ENCODE results near the gene FLOT2. TPM values are rescaled to one million over a fixed set of nuclear protein-coding genes. Genes with fewer than 3 reads are reported as not detected.

Gene FLOT2
- total and polyA plus RNA-seq, 2 donors (not counting 1 experiment from before 2014, with no cell fraction given), result 48.9 to 81.1 TPM

DNA sequence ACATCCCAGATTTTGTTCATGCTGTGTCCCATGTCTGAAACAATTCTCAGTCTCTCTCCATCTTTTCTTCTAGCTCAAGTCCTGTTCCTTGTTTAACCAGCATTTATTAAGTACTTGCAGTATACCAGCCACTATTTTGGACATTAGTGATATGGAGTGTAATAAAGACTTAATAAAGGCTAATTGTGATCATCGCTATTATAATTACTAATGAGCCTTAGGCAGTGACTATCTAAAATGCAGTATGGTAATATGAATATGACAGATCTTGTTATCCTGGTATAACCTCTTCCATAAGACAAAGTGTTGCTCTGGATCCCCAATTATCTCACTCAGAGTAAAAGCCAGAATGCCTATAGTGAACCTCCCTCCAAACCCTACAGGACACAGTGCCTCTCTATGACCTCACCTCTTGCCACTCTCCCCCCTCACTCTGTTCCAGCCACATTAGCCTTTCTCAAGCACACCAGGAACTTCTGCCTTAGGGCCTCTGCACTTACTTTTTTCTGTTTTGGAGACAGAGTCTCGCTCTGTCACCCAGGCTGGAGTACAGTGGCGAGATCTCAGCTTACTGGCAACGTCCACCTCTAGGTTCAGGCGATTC is 1.8 kb upstream of the FLOT2 start:
- H3K27me3 ChIP-seq (ENCODE audit: control insufficient read depth, insufficient read depth, low read length), result no peaks in the 10 kb centered on the region
- H3K36me3 ChIP-seq (ENCODE audit: control insufficient read depth, insufficient read depth, low read length), result peaks cover 3% of the 10 kb centered on the region
- DNase-seq (ENCODE audit: low read depth in 2 of 2), result no peak
- peaks cover 7% of the 10 kb centered on the region for H3K79me2 ChIP-seq (ENCODE audit: control insufficient read depth, insufficient read depth, low read length)
- no peak overlapping the region for H3K27ac ChIP-seq (ENCODE audit: insufficient read depth, low read length)
- TF ChIP-seq, protein P1, sequence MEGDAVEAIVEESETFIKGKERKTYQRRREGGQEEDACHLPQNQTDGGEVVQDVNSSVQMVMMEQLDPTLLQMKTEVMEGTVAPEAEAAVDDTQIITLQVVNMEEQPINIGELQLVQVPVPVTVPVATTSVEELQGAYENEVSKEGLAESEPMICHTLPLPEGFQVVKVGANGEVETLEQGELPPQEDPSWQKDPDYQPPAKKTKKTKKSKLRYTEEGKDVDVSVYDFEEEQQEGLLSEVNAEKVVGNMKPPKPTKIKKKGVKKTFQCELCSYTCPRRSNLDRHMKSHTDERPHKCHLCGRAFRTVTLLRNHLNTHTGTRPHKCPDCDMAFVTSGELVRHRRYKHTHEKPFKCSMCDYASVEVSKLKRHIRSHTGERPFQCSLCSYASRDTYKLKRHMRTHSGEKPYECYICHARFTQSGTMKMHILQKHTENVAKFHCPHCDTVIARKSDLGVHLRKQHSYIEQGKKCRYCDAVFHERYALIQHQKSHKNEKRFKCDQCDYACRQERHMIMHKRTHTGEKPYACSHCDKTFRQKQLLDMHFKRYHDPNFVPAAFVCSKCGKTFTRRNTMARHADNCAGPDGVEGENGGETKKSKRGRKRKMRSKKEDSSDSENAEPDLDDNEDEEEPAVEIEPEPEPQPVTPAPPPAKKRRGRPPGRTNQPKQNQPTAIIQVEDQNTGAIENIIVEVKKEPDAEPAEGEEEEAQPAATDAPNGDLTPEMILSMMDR (conservative IDR thresholded peaks at IDR 0.05 in 1 of 2, IDR thresholded peaks at IDR 0.05 in 1 of 2; ENCODE audit: low read depth in 1 of 2, low read length in 2 of 2), result no peak
- no peak for TF ChIP-seq EZH2 (IDR thresholded peaks at IDR 0.05; ENCODE audit: low read length, missing control alignments)
- peaks cover 16% of the 10 kb centered on the region for H3K4me1 ChIP-seq (ENCODE audit: control insufficient read depth, extremely low read depth, insufficient read depth, low read length)
- no peak overlapping the region for H3K4me2 ChIP-seq (ENCODE audit: extremely low read depth, insufficient read depth, low read length)
- H3K9ac ChIP-seq (ENCODE audit: insufficient read depth, low read length), result no peak overlapping the region
- no peaks in the 10 kb centered on the region for H4K20me1 ChIP-seq (ENCODE audit: control insufficient read depth, extremely low read depth, insufficient read depth, low read length)
- no peak overlapping the region for H3K4me3 ChIP-seq (replicated peaks in 1 of 4; ENCODE audit: control extremely low read depth in 1 of 4, insufficient read depth in 1 of 4, low read depth in 3 of 4, low read length in 4 of 4)
- no peak overlapping the region for H2AFZ ChIP-seq (ENCODE audit: low read length)
- no peaks in the 10 kb centered on the region for H3K9me3 ChIP-seq (ENCODE audit: control insufficient read depth, insufficient read depth, low read depth, low read length)

DNA sequence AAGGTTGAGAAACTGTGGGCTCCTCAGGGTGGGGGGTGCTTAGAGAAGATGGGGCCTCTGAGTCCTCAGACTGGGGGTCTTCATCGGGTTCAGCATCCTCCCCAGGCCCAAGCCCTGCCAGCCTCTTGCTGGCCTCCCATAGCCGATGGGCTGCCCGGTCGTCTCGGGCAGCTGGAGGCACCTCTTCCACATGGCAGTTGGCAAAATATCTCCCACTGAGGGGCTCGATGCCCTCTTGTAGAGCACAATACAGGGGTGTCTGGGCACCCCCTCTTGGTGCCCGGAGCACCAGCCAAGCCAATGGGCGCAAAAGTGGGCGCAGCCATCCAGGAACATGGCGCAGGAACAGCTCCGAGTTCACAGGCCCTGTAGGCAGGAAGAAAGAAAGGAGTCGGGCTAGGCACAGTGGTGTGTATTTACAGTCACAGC is 1.0 kb upstream of the FLOT2 start:
- Histone ChIP-seq H3K27me3 (ENCODE audit: control insufficient read depth, insufficient read depth, low read length) (no peaks in the 10 kb centered on the region), H2AFZ (ENCODE audit: low read length) (no peak overlapping the region), H3K4me3 (replicated peaks in 1 of 4; ENCODE audit: control extremely low read depth in 1 of 4, insufficient read depth in 1 of 4, low read depth in 3 of 4, low read length in 4 of 4) (no peak overlapping the region), H3K9me3 (ENCODE audit: control insufficient read depth, insufficient read depth, low read depth, low read length) (no peaks in the 10 kb centered on the region), H3K27ac (ENCODE audit: insufficient read depth, low read length) (no peak overlapping the region), H3K79me2 (ENCODE audit: control insufficient read depth, insufficient read depth, low read length) (peaks cover 9% of the 10 kb centered on the region), H4K20me1 (ENCODE audit: control insufficient read depth, extremely low read depth, insufficient read depth, low read length) (no peaks in the 10 kb centered on the region), H3K9ac (ENCODE audit: insufficient read depth, low read length) (no peak overlapping the region), H3K4me1 (ENCODE audit: control insufficient read depth, extremely low read depth, insufficient read depth, low read length) (peaks cover 16% of the 10 kb centered on the region), H3K4me2 (ENCODE audit: extremely low read depth, insufficient read depth, low read length) (no peak overlapping the region), H3K36me3 (ENCODE audit: control insufficient read depth, insufficient read depth, low read length) (peaks cover 3% of the 10 kb centered on the region)
- DNase-seq (ENCODE audit: low read depth in 2 of 2), result no peak
- TF ChIP-seq, protein P1 (conservative IDR thresholded peaks at IDR 0.05 in 1 of 2, IDR thresholded peaks at IDR 0.05 in 1 of 2; ENCODE audit: low read depth in 1 of 2, low read length in 2 of 2), result no peak
- TF ChIP-seq EZH2 (IDR thresholded peaks at IDR 0.05; ENCODE audit: low read length, missing control alignments), result no peak

DNA sequence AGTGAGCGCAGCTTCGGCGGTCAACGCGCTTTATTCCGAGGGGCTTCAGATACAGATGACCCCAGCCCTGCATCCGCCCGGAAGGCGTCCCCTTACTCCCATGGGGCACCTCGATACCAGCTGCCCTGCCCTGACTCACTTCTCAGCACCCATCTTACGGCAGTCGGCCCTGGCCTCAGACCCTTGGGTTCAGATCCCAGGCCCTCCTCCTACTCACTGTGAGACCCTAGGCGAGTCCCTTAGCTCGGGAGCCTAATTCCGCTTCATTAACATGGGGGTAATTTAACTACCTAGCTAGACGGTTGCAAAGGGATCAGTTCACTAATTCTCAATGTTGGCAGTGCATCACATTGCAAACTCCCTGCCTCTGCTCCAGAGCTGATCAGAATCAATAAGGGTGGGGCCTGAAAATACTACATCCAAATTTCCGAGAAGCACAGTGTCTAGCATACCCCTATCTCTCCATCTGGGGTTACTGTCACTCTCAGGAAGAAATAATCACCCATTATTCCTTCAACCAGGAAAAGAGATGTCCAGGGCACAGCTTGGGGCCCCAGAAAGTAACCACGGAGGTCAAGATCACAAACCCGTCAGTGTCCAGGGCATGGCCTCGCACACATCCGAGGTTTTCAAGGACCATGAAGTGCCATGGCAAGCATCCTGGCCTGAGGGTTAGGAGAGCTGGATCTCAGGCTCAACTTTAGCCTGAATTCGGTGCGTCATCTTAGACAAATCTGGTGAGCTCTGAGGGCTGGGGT is 415 bp upstream of the FLOT2 start:
- H3K9me3 ChIP-seq (ENCODE audit: control insufficient read depth, insufficient read depth, low read depth, low read length), result no peaks in the 10 kb centered on the region
- H3K27ac ChIP-seq (ENCODE audit: insufficient read depth, low read length), result peak overlapping the region; percentile 48
- peaks cover 3% of the 10 kb centered on the region for H3K36me3 ChIP-seq (ENCODE audit: control insufficient read depth, insufficient read depth, low read length)
- no peak for DNase-seq (ENCODE audit: low read depth in 2 of 2)
- peak overlapping the region; percentile 59 to 97 (median 78) for H3K4me3 ChIP-seq (replicated peaks in 1 of 4; ENCODE audit: control extremely low read depth in 1 of 4, insufficient read depth in 1 of 4, low read depth in 3 of 4, low read length in 4 of 4)
- peaks cover 12% of the 10 kb centered on the region for H3K4me1 ChIP-seq (ENCODE audit: control insufficient read depth, extremely low read depth, insufficient read depth, low read length)
- H3K27me3 ChIP-seq (ENCODE audit: control insufficient read depth, insufficient read depth, low read length), result no peaks in the 10 kb centered on the region
- peaks cover 9% of the 10 kb centered on the region for H3K79me2 ChIP-seq (ENCODE audit: control insufficient read depth, insufficient read depth, low read length)
- no peak for TF ChIP-seq EZH2 (IDR thresholded peaks at IDR 0.05; ENCODE audit: low read length, missing control alignments)
- TF ChIP-seq, protein P1 (conservative IDR thresholded peaks at IDR 0.05 in 1 of 2, IDR thresholded peaks at IDR 0.05 in 1 of 2; ENCODE audit: low read depth in 1 of 2, low read length in 2 of 2), result no peak
- H2AFZ ChIP-seq (ENCODE audit: low read length), result peak overlapping the region; percentile 88
- H3K4me2 ChIP-seq (ENCODE audit: extremely low read depth, insufficient read depth, low read length), result peak overlapping the region; percentile 90
- H4K20me1 ChIP-seq (ENCODE audit: control insufficient read depth, extremely low read depth, insufficient read depth, low read length), result no peaks in the 10 kb centered on the region
- H3K9ac ChIP-seq (ENCODE audit: insufficient read depth, low read length), result peak overlapping the region; percentile 73

Measured in fibroblast of lung (primary cell).